Gastrocnemius medialis (tissue), 4 donors: Measurements from ENCODE around the gene SHH. TPM values are rescaled to one million over a fixed set of nuclear protein-coding genes. Genes with fewer than 3 reads are reported as not detected.

Source experiments
- ATAC-seq, 2 donors: fragments of 150-250 bp; one replicate each; pipeline ENCODE4 v1.9.1; 2016
- DNase-seq, 2 donors: peaks; one replicate each; pipeline ENCODE4 v3.0.0-alpha.2; 2019
- H3K27ac ChIP-seq, 4 donors: fragments of 200-600 bp; sonication (generic); 1 replicate in 1 of 4; 2 replicates in 3 of 4; pipeline ENCODE4 v1.5.1; 2016 to 2018; ENCODE audit warnings: mild to moderate bottlenecking in 2 of 4, moderate library complexity in 1 of 4
- H3K27me3 ChIP-seq, 3 donors: fragments of 200-600 bp; sonication (generic) in 2 of 3; 1 replicate in 1 of 3; 2 replicates in 2 of 3; pipeline versions ENCODE4 v1.5.1 to v1.6.0; 2016 to 2019; ENCODE audit warnings: mild to moderate bottlenecking in 1 of 3, moderate library complexity in 1 of 3
- H3K36me3 ChIP-seq, 2 donors: fragments of 200-600 bp; sonication (generic) in 1 of 2; one replicate each; pipeline ENCODE4 v1.5.1; 2017 to 2018
- H3K4me1 ChIP-seq, 2 donors: fragments of 200-600 bp; sonication (generic) in 1 of 2; one replicate each; pipeline ENCODE4 v1.5.1; 2016 to 2017; ENCODE audit warnings: mild to moderate bottlenecking in 2 of 2
- H3K4me3 ChIP-seq, 4 donors: fragments of 200-600 bp; sonication (generic) in 3 of 4; 1 replicate in 1 of 4; 2 replicates in 3 of 4; pipeline ENCODE4 v1.5.1; 2016 to 2019; ENCODE audit warnings: mild to moderate bottlenecking in 2 of 4
- H3K9me3 ChIP-seq, 3 donors: fragments of 200-600 bp; sonication (generic) in 2 of 3; 1 replicate in 1 of 3; 2 replicates in 2 of 3; pipeline ENCODE4 v1.5.1; 2016 to 2019
- POLR2A ChIP-seq, 2 donors: fragments of 450-650 bp; IDR thresholded peaks; one replicate each; pipeline ENCODE4 v1.6.1; 2017; ENCODE audit warnings: antibody characterized with exemption in 2 of 2, mild to moderate bottlenecking in 2 of 2, moderate library complexity in 2 of 2
- in situ Hi-C, 4 donors: fragments of 200-750 bp; cut with MboI; loops; one replicate each; pipeline versions ENCODE4 v1.15.0 to v1.8.0; 2017; ENCODE audit warnings: low sequenced_read_pairs in 4 of 4
- intact Hi-C: fragments of 100-400 bp; cut with DNase I; formaldehyde crosslinking; loops from one replicate; pipeline ENCODE4 v1.15.1; 2023; ENCODE audit warnings: low total_unique reads
- total RNA-seq, 4 donors: library from RNA; depleted of rRNA; stranded (reverse); fragments of >200 nt; gene quantifications; one replicate each; pipeline versions ENCODE4 v1.1.0 to v1.2.3, GENCODE V29; 2016
- TF ChIP-seq, protein P1 (sequence below), 5 experiments: fragments of 450-650 bp in 3 of 5; fragments of 200-600 bp in 2 of 5; sonication (generic) in 2 of 5; IDR thresholded peaks in 4 of 5; conservative IDR thresholded peaks in 1 of 5; 1 replicate in 4 of 5; 2 replicates in 1 of 5; pipeline ENCODE4 v1.5.1; 2016 to 2019; ENCODE audit warnings: antibody characterized with exemption in 5 of 5, mild to moderate bottlenecking in 3 of 5, moderate library complexity in 3 of 5

SHH gene
- total RNA-seq, 4 donors from 2014 or later = not detected

DNA sequence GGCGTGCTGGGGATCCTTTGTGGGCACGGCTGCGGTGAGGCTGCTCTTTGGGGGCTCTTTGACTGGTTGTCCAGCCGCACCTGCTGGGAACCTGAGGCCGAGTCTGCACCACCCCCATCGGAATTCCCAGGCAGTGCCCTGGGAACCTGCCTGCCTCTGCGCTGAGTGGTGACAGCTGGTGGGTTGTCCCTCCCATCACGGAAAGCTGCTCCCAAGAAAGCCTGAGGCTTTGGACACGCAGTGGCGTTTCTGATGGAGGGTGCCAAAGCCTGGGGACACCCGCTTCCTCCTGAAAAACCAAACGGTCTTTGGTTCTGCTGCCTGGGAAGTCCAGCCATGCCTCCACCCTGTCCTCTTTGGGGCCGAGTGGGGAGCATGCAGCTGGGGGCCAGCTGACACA is 21.4 kb upstream of the SHH start:
- DNase-seq = no peak
- Histone ChIP-seq H3K27ac (no peak overlapping the region), H3K4me1 (no peaks in the 10 kb centered on the region), H3K9me3 (no peaks in the 10 kb centered on the region), H3K27me3 (peaks cover 0 to 2% (median 0%) of the 10 kb centered on the region in 3 donors), H3K36me3 (no peaks in the 10 kb centered on the region), H3K4me3 (no peak overlapping the region)
- in situ Hi-C loops = no loop called here
- ATAC-seq = no peak
- TF ChIP-seq POLR2A (IDR thresholded peaks at IDR 0.05) = no peak
- TF ChIP-seq, protein P1, sequence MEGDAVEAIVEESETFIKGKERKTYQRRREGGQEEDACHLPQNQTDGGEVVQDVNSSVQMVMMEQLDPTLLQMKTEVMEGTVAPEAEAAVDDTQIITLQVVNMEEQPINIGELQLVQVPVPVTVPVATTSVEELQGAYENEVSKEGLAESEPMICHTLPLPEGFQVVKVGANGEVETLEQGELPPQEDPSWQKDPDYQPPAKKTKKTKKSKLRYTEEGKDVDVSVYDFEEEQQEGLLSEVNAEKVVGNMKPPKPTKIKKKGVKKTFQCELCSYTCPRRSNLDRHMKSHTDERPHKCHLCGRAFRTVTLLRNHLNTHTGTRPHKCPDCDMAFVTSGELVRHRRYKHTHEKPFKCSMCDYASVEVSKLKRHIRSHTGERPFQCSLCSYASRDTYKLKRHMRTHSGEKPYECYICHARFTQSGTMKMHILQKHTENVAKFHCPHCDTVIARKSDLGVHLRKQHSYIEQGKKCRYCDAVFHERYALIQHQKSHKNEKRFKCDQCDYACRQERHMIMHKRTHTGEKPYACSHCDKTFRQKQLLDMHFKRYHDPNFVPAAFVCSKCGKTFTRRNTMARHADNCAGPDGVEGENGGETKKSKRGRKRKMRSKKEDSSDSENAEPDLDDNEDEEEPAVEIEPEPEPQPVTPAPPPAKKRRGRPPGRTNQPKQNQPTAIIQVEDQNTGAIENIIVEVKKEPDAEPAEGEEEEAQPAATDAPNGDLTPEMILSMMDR (IDR thresholded peaks at IDR 0.05 in 4 of 5, conservative IDR thresholded peaks at IDR 0.05 in 1 of 5) = no peak
- intact Hi-C loops = no loop called here

DNA sequence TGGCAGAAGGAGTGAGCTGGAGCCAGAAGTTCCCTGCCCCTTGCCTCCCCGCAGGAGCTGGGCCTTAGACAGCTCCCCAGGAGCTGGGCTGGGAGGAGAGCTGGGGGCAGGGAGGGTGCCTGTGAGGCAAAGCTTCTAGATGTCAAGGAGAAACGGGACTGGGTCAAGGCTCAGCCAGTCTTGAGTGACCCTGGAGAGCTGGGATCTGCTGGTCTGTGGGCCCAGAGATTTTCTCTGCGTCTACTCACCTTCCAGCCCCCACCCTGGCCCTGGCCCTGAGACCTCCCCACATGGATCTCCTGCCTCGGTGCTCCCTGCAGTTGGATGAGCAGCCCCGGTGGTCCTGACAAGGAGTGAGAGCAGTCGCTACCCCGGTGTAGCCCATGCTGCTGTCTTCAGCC is 20.3 kb upstream of the SHH start:
- no peak overlapping the region for H3K27ac ChIP-seq
- TF ChIP-seq, protein P1 (IDR thresholded peaks at IDR 0.05 in 4 of 5, conservative IDR thresholded peaks at IDR 0.05 in 1 of 5) = no peak
- no peak for TF ChIP-seq POLR2A (IDR thresholded peaks at IDR 0.05)
- no peaks in the 10 kb centered on the region for H3K36me3 ChIP-seq
- no peak overlapping the region for H3K4me3 ChIP-seq
- intact Hi-C loops = no loop called here
- no peaks in the 10 kb centered on the region for H3K9me3 ChIP-seq
- no peaks in the 10 kb centered on the region for H3K4me1 ChIP-seq
- H3K27me3 ChIP-seq = peaks cover 0 to 6% (median 0%) of the 10 kb centered on the region in 3 donors
- DNase-seq (no peak), ATAC-seq (no peak)
- in situ Hi-C loops = no loop called here

DNA sequence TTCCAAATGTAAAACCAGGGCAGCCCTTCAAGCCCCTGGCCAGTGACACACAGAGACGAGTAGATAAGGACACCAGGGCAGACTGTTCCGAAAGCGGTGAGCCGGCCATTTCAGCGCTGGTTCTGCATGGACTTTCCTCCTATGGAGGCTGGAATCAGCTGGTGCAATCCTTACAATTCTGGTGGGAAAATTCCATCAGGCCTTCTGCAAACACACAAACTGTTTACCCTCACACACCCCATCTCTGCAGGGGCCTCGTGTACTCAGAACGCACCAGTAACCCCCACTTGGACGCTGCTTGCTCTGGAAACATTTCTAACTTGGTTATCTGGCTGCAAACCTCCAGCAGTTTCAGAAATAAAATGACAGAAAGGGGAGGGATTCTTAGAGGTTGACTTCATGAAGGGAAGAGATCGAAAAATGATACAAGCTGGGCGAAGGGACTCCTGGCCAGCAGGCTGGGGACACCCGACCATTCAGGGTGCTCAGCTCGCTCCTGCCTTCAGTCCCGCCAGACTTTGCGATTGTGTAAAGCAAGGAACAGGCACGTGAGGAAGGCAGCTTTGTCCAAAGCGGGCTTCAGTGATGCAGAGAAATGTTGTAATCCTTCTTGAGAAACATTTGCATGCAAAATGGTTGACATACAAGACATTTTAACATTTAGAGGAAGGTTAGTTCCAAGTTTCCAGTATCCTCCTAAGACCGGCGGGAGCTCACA is 19.7 kb upstream of the SHH start:
- DNase-seq = no peak
- Histone ChIP-seq H3K27me3 (peaks cover 0 to 6% (median 0%) of the 10 kb centered on the region in 3 donors), H3K36me3 (no peaks in the 10 kb centered on the region)

DNA sequence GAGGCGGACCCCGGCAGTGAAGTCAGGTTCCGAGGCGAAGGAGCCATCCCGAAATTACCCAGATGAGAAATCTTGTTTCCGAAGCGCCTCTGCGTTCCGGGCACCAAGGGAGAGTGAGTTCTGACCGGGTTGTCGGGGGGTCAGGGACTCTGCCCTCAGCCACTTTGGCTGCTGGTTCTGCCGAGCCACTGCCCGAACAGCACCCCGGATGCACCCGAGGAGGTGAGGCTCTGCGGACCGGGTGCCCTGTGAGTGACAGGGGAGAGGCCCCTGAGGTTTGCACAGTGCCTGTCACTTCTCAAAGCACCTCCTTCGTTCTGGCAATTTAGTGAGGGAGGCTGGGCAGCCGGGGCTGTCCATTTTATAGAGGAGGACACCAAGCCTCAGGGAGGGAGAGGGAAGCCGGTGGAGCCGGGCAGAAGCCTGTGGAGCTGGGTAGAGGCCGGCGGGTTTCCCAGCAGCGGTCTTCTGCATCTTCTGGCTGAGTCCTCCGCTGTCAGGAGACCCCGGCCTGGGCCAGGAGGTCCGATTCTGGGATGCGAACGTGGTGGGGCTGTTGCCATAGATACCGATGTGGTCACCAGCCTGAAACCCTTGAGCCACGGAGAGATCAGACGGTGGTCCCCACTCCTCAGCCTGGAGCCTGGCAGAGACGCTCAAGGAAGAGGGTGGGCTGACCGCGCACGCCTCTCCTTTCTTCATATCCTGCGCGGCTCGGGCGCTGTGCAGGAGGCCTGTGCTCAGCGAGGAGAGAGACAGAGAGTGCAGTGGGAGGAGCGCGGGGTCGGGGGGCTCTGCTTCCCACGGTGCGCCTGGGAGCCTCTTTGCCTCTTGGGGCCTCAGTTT is 18.9 kb upstream of the SHH start:
- intact Hi-C loops = no loop called here
- no peaks in the 10 kb centered on the region for H3K4me1 ChIP-seq
- peaks cover 0 to 6% (median 0%) of the 10 kb centered on the region in 3 donors for H3K27me3 ChIP-seq
- ATAC-seq (no peak), DNase-seq (no peak)
- in situ Hi-C loops = no loop called here
- H3K36me3 ChIP-seq = no peaks in the 10 kb centered on the region
- TF ChIP-seq, protein P1 (IDR thresholded peaks at IDR 0.05 in 4 of 5, conservative IDR thresholded peaks at IDR 0.05 in 1 of 5) = no peak
- TF ChIP-seq POLR2A (IDR thresholded peaks at IDR 0.05) = no peak
- no peak overlapping the region for H3K4me3 ChIP-seq
- H3K9me3 ChIP-seq = no peaks in the 10 kb centered on the region
- H3K27ac ChIP-seq = no peak overlapping the region

More for the DNA sequence above, 19.7 kb upstream of the SHH start:
- intact Hi-C loops (no loop called here), in situ Hi-C loops (no loop called here)
- Histone ChIP-seq H3K9me3 (no peaks in the 10 kb centered on the region), H3K27ac (no peak overlapping the region), H3K4me1 (no peaks in the 10 kb centered on the region), H3K4me3 (no peak overlapping the region)
- TF ChIP-seq POLR2A (IDR thresholded peaks at IDR 0.05) = no peak
- TF ChIP-seq, protein P1 (IDR thresholded peaks at IDR 0.05 in 4 of 5, conservative IDR thresholded peaks at IDR 0.05 in 1 of 5) = no peak
- ATAC-seq = no peak
